Glutamatergic neuron (in vitro differentiated cells): Measurements from ENCODE around the gene LAMTOR2. TPM values are rescaled to one million over a fixed set of nuclear protein-coding genes. Genes with fewer than 3 reads are reported as not detected.
A peak's percentile ranks its signal among the peaks of the same experiment; 100 is the strongest.

Source experiments
- DNase-seq: peaks from one replicate; pipeline ENCODE4 v3.0.0; 2022
- H3K27ac Mint-ChIP-seq: one replicate; pipeline ENCODE4 v1.8.0; 2020; ENCODE audit warnings: mild to moderate bottlenecking, mixed read lengths, inconsistent platforms; ENCODE audit not compliant: unreplicated experiment
- H3K27me3 Mint-ChIP-seq: one replicate; pipeline ENCODE4 v1.8.0; 2020; ENCODE audit warnings: mild to moderate bottlenecking, moderate library complexity, mixed read lengths, inconsistent platforms; ENCODE audit not compliant: unreplicated experiment
- H3K36me3 Mint-ChIP-seq: one replicate; pipeline ENCODE4 v1.8.0; 2020; ENCODE audit warnings: mild to moderate bottlenecking, mixed read lengths, inconsistent platforms; ENCODE audit not compliant: unreplicated experiment
- H3K4me1 Mint-ChIP-seq: one replicate; pipeline ENCODE4 v1.8.0; 2020; ENCODE audit warnings: mild to moderate bottlenecking, low read depth, mixed read lengths, inconsistent platforms; ENCODE audit not compliant: unreplicated experiment
- H3K4me3 Mint-ChIP-seq: one replicate; pipeline ENCODE4 v1.8.0; 2020; ENCODE audit warnings: mild to moderate bottlenecking, mixed read lengths, inconsistent platforms; ENCODE audit not compliant: unreplicated experiment
- H3K9me3 Mint-ChIP-seq: one replicate; pipeline ENCODE4 v1.8.0; 2020; ENCODE audit warnings: mild to moderate bottlenecking, moderate library complexity, mixed read lengths, inconsistent platforms; ENCODE audit not compliant: unreplicated experiment
- total RNA-seq: library from RNA; stranded (reverse); fragmentation: NEBNext Ultra II Directional; extraction: Animal tissue kit (Norgen Biotek cat#: 25700); gene quantifications from one replicate; pipeline ENCODE4 v1.2.1, GENCODE V29; 2021; ENCODE audit not compliant: unreplicated experiment
- TF ChIP-seq, protein P1 (sequence below): fragments of 200-600 bp; sonication (generic); IDR thresholded peaks from one replicate; pipeline ENCODE4 v1.5.0; 2021; ENCODE audit not compliant: partially characterized antibody, unreplicated experiment

The LAMTOR2 gene
- total RNA-seq, 1 donor from 2014 or later = 47.0 TPM

DNA sequence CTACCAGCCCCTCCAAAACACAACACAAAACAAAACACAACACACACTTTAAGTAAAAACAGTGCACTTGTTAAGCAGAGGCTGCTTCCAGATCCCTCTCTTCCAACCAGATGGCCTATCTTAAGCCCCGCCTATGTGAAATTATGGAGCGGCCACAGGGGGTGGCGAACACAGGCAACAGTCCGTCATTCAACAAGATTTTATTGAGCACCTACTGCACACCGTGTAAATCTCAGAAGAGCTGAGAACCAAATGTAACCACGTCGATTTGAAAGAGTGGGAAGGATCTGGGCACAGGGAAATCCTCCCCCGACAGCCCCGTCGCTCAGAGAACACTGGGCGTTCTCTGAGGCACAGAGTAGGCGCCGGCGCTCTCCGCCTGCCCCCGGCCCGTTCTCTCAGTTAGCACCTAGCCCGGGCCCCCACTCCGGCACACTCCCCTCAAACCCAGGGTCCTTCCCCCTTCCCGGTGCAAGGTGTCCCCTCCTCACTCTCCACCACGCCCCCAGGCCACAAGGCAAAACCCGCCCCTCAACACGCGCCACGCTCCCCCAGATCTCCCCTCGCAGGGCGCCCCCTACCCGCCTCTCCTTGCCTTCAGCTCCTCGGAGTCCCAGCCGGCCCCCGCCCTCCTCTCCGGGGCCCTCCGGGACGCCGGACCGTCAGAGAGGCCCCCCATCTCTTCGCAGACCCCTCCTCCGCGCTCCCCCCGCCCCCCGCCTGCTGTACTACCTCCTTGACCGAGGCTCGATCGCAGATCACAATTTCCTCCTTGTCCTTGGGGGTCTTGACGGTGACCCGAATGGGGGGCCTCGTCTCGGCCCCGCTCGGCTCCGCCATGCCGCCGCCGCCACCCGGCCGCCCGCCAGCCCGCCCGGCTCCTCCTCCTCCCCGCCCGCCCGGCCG is 1.5 kb upstream of the LAMTOR2 start:
- peaks cover 13% of the 10 kb centered on the region for H3K27me3 Mint-ChIP-seq
- peaks cover 4% of the 10 kb centered on the region for H3K4me1 Mint-ChIP-seq
- DNase-seq = peak; percentile 88
- TF ChIP-seq, protein P1, sequence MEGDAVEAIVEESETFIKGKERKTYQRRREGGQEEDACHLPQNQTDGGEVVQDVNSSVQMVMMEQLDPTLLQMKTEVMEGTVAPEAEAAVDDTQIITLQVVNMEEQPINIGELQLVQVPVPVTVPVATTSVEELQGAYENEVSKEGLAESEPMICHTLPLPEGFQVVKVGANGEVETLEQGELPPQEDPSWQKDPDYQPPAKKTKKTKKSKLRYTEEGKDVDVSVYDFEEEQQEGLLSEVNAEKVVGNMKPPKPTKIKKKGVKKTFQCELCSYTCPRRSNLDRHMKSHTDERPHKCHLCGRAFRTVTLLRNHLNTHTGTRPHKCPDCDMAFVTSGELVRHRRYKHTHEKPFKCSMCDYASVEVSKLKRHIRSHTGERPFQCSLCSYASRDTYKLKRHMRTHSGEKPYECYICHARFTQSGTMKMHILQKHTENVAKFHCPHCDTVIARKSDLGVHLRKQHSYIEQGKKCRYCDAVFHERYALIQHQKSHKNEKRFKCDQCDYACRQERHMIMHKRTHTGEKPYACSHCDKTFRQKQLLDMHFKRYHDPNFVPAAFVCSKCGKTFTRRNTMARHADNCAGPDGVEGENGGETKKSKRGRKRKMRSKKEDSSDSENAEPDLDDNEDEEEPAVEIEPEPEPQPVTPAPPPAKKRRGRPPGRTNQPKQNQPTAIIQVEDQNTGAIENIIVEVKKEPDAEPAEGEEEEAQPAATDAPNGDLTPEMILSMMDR = peak; percentile 15
- H3K9me3 Mint-ChIP-seq = peaks cover 9% of the 10 kb centered on the region
- peak overlapping the region; percentile 86 for H3K27ac Mint-ChIP-seq
- peak overlapping the region; percentile 90 for H3K4me3 Mint-ChIP-seq
- no peaks in the 10 kb centered on the region for H3K36me3 Mint-ChIP-seq

DNA sequence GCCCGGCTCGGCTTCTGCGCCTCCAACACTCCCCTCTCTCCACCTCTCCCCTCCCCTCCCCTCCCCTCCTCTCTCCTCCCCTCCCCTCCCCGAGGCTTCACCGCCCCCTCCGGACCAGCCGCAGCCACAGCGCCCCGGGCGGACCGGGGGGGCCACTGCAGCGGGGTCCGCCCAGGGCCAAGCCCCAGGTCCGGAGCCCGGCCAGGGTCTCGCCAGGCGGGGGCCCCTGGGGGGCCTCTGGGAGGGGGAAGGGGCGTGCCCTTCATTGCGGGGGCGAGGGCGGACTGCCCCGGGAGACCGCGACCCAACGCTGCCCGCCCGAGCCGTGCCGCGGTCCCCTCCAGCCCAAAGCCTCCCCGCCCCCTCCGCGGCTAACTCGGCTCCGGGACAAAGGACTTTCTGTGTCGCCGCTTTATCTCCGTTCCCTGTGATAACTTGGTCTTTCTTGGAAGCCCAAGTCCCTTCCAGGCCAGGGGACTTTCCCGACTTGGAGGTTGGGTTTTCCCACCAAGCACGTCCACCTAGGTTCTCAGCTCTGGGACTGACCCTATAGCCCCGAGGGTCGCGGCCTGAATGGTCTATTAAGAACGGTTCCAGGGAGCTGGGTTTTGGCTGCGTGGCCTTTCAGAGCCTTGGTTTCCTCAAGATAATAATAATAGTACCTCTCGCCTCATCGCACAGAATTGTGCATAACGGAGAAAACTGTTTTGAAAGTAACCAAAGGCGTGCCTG is 648 bp upstream of the LAMTOR2 start, which contains the start of gene UBQLN4:
Gene UBQLN4 (minus strand): TSS at position 31 of the 732 bp plus-strand sequence. CDS start 97 bp downstream, outside the sequence.
- H3K4me1 Mint-ChIP-seq = peaks cover 4% of the 10 kb centered on the region
- H3K27me3 Mint-ChIP-seq = peaks cover 13% of the 10 kb centered on the region
- H3K27ac Mint-ChIP-seq = peak within 1 kb of the TSS; percentile 99
- H3K36me3 Mint-ChIP-seq = no peaks in the 10 kb centered on the region
- H3K4me3 Mint-ChIP-seq = peak within 1 kb of the TSS; percentile 95
- H3K9me3 Mint-ChIP-seq = peaks cover 9% of the 10 kb centered on the region
- DNase-seq = peak; percentile 90
- TF ChIP-seq, protein P1 = peak; percentile 45

DNA sequence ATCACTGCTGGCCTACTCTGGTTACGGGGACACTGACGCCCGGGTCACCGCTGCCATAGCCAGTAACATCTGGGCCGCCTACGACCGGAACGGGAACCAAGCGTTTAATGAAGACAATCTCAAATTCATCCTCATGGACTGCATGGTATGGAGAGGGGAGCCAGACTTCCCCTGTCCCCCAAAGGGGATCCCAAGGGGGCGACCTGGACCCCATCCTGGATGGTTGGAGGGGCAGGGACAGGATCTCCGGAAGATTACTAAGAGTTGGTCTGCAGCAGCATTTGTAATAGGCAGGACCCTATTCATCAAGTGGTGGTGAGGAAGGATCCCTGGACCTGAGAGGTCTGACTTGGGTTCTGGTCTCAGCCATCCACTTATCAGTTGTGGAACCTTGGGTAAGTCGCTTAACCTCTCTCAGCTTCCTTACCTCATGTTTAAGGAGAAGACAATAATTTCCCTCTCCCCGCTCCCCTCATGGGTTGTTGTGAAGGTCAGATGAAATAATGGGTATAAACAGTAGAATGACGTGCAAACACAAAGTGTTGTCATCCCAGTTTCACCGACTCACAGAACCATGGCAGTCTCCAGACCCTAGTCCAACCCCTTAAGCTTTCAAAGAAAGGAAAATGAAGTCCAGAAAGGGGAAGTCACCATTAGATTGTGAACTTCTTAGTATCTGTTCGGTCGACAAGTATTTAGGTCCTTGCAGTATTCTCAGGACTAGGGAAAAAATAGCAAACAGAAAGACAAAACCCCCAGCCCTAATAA is 883 bp downstream of the LAMTOR2 start:
- peaks cover 4% of the 10 kb centered on the region for H3K4me1 Mint-ChIP-seq
- no peaks in the 10 kb centered on the region for H3K36me3 Mint-ChIP-seq
- peaks cover 13% of the 10 kb centered on the region for H3K27me3 Mint-ChIP-seq
- TF ChIP-seq, protein P1 = no peak
- H3K27ac Mint-ChIP-seq = peak overlapping the region; percentile 55
- peaks cover 9% of the 10 kb centered on the region for H3K9me3 Mint-ChIP-seq
- H3K4me3 Mint-ChIP-seq = peak overlapping the region; percentile 95
- DNase-seq = no peak

DNA sequence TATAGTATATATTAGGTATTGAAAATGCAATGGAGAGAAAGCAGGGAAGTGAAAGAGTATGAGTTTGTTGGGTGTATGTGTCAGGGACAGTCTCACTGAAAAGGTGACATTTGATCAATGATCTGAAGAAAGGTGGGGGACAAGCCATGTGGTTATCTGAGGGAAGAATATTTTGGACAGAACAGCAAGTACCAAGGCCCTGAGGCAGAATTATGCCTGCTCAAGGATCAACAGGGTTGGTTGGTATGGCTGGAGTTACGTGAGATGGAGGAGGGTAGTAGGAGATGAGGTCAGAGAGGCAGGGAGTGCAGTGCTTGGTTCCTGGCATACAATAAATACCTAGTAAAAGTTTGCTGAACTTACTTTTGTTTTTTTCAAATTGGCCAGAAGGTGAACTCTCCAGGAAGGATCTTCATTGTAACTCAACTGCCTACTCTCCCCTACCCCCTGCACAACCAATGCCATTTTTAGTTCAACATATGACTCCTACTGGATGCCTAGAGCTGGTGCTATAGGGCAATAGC is 1.8 kb downstream of the LAMTOR2 start:
- DNase-seq = no peak
- Mint-ChIP-seq H3K9me3 (peaks cover 9% of the 10 kb centered on the region), H3K4me1 (peaks cover 4% of the 10 kb centered on the region), H3K27me3 (peaks cover 18% of the 10 kb centered on the region), H3K27ac (no peak overlapping the region), H3K4me3 (peak overlapping the region; percentile 26), H3K36me3 (no peaks in the 10 kb centered on the region)
- TF ChIP-seq, protein P1 = no peak
